Mucosa of descending colon (tissue), 3 donors: Measurements from ENCODE around the gene CIT. TPM values are rescaled to one million over a fixed set of nuclear protein-coding genes. Genes with fewer than 3 reads are reported as not detected.

ENCODE experiments used
- ATAC-seq: fragments of 200-7000 bp; cut with Tn5 transposase; one replicate; pipeline ENCODE4 v1.9.1; 2020; ENCODE audit warnings: mild to moderate bottlenecking, moderate library complexity
- DNase-seq, 3 donors: peaks; one replicate each; pipeline ENCODE4 v3.0.0-alpha.2; 2020
- H3K36me3 ChIP-seq: fragments of 200-600 bp; one replicate; pipeline ENCODE4 v1.8.0; 2021; ENCODE audit warnings: low read depth, mild to moderate bottlenecking
- H3K4me1 ChIP-seq: fragments of 200-600 bp; one replicate; pipeline ENCODE4 v1.8.0; 2021; ENCODE audit warnings: low read depth, mild to moderate bottlenecking
- H3K4me3 ChIP-seq: fragments of 200-600 bp; one replicate; pipeline ENCODE4 v1.8.0; 2021; ENCODE audit warnings: mild to moderate bottlenecking
- H3K9me3 ChIP-seq: fragments of 200-600 bp; one replicate; pipeline ENCODE4 v1.8.0; 2021; ENCODE audit warnings: mild to moderate bottlenecking
- CTCF ChIP-seq: fragments of 200-600 bp; IDR thresholded peaks from one replicate; pipeline ENCODE4 v1.8.0; 2022; ENCODE audit warnings: antibody characterized with exemption, mild to moderate bottlenecking
- intact Hi-C, 2 donors: fragments of 100-400 bp; cut with DNase I in 1 of 2; cut with micrococcal nuclease in 1 of 2; formaldehyde crosslinking; loops; one replicate each; pipeline versions ENCODE4 v1.11.0 to v1.11.1; 2022; cut with DNase I, micrococcal nuclease
- total RNA-seq, 3 donors: library from RNA; stranded (reverse); fragmentation: NEBNext Ultra II Directional in 2 of 3; extraction: Animal tissue kit (Norgen Biotek cat#: 25700) in 2 of 3; gene quantifications; one replicate each; pipeline versions ENCODE4 v1.2.1 to v1.2.4, GENCODE V29; 2021 to 2023
- donor health status: DM: no; HTN: no; CAD: no; lungs with moderate emphysema.
- donor health status: DM: no; HTN: no; CAD: no.
- donor health status: DM: no; HTN: yes; CAD: no.

The CIT gene
- total RNA-seq, 3 donors from 2014 or later: 7.5 to 20.5 (median 11.2) TPM

- intact Hi-C loops: no loop called here
Observed at GRCh38 chr12:119914666-119915065, 37.5 kb upstream of the CIT start.

GRCh38 chr12:119913536-119914330 is 36.6 kb upstream of the CIT start:
- Histone ChIP-seq H3K4me1 (no peaks in the 10 kb centered on the region), H3K36me3 (no peaks in the 10 kb centered on the region), H3K4me3 (no peak overlapping the region), H3K9me3 (no peaks in the 10 kb centered on the region)
- DNase-seq (no peak), ATAC-seq (no peak)
- intact Hi-C loops: no loop called here
- no peak for TF ChIP-seq CTCF

More at GRCh38 chr12:119914666-119915065, 37.5 kb upstream of the CIT start:
- Histone ChIP-seq H3K9me3 (no peaks in the 10 kb centered on the region), H3K4me1 (no peaks in the 10 kb centered on the region), H3K4me3 (no peak overlapping the region), H3K36me3 (no peaks in the 10 kb centered on the region)
- TF ChIP-seq CTCF: no peak
- no peak for ATAC-seq
- DNase-seq: no peak

- Histone ChIP-seq H3K4me1 (no peaks in the 10 kb centered on the region), H3K9me3 (no peaks in the 10 kb centered on the region), H3K36me3 (no peaks in the 10 kb centered on the region), H3K4me3 (no peak overlapping the region)
- DNase-seq (no peak), ATAC-seq (no peak)
- intact Hi-C loops: no loop called here
- no peak for TF ChIP-seq CTCF
Observed at GRCh38 chr12:119911182-119911581, 34.1 kb upstream of the CIT start.

GRCh38 chr12:119910586-119910985 is 33.5 kb upstream of the CIT start:
- no peak overlapping the region for H3K4me3 ChIP-seq
- DNase-seq (no peak), ATAC-seq (no peak)
- no peaks in the 10 kb centered on the region for H3K9me3 ChIP-seq
- H3K4me1 ChIP-seq: no peaks in the 10 kb centered on the region
- no peaks in the 10 kb centered on the region for H3K36me3 ChIP-seq
- no peak for TF ChIP-seq CTCF
- intact Hi-C loops: no loop called here

GRCh38 chr12:119902084-119902509 is 25.0 kb upstream of the CIT start:
- peak; percentile 78 for TF ChIP-seq CTCF
- no peak overlapping the region for H3K4me3 ChIP-seq
- no peaks in the 10 kb centered on the region for H3K9me3 ChIP-seq
- ATAC-seq: peak; percentile 97
- no peaks in the 10 kb centered on the region for H3K4me1 ChIP-seq
- intact Hi-C loops: no loop called here
- no peaks in the 10 kb centered on the region for H3K36me3 ChIP-seq
- peak in 2 of 3 donors; percentile 74 to 77 for DNase-seq
